Stimulated activated CD8-positive, alpha-beta memory T cell treated with anti-CD3 and anti-CD28 coated beads, Interleukin-7, amount 100 ng/mL, for 24 hours (primary cell): ENCODE results near the gene UBR4.
"Not testable (repeated sequence)": the region's sequence is repeated elsewhere in the genome, so short reads cannot be mapped to it uniquely, and the experiment has no call there.

ENCODE experiments used
- DNase-seq: peaks from one replicate; pipeline ENCODE4 v3.0.0-alpha.2; 2020; ENCODE audit warnings: low read depth

Gene UBR4

DNA sequence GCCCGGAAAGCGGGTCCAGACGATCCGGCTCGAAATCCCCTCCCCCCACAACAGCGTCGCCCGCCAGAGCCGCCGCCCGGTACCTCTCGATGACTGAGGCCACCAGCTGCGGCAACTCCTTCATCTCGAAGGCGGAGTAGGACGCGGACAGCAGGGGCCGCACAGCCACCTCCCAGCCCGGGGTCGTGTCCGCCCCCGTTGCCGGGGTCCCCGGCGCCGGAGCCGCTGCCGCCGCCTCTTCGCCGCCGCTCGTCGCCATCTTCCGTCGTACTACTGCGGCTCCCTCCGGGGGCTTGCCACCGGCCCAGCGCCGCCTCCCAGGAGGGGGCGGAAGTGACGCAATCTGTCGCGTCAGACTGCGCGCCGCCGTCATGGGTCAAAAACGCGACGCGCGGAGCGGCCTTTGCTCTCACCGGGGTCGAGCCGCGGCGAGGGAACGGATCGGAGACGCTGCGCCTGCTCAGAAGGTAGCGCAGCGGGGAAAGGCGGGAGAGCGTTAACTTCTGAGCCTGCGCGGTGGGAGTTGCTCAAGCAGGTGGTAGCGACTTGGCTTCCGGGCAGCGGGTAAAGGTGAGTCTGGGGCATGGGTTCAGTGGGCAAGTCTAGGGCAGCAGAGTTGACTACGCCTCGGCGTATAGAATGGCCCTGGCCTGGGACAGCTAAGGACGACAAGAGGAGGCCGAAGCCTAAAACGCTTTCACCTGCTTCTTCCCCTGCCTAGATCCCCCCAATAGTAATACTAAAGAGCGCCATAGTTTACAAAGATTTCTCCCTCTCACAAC is at the start of gene UBR4:
Gene UBR4 (minus strand): TSS at position 277 of the 782 bp plus-strand sequence. CDS start 18 bp downstream, at position 259.
- DNase-seq = peak; percentile 91

DNA sequence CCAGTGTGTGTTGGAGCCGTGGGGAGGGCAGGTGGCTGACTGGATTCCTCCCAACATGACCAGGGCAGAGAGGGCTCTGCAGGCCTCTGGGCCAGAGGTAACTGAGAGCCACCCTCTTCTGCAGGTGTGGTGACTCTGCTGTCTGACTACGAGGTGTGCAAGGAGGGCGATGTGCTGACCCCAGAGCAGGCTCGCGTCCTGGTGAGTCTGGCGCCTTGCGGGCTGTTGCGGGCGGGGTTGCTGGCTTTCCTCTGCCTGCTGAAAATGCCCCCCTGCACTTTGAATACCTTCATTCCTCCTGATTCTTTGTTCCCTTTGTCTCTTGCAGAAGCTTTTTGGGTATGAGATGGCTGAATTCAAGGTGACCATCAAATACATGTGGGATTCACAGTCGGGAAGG is 48.3 kb upstream of the UBR4 start:
- no peak for DNase-seq

DNA sequence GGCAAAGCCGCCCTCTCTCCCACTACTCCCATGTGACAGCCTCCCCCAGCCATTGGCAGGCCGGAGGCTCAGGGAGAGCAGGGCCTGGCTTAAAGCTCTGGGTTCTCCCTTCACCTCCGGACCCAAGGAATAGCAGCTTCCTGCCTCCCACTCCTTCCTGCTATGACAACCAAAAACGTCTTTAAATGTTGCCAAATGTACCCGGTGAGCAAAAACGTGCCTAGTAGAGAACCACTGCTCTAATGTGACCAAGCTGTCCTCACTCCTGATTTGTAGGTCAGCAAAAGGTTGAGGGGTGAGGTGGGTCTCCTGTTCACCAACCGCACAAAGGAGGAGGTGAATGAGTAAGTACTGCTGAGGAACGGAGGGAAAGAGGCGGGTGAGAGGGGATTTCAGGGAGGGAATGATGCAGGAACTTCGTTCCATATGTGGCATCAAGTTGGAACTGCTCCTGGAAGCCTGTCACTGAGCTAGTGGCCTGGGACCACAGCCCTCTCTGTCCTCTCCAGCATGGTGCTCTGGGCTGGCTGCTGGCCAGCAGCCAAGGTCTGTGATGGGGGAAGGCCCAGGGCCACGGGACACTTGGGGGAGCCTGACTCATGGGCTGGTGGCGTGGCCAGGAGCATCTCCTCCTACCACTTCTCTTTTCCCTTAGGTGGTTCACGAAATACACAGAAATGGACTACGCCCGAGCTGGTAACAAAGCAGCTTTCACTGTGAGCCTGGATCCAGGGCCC is 47.3 kb upstream of the UBR4 start:
- no peak for DNase-seq

DNA sequence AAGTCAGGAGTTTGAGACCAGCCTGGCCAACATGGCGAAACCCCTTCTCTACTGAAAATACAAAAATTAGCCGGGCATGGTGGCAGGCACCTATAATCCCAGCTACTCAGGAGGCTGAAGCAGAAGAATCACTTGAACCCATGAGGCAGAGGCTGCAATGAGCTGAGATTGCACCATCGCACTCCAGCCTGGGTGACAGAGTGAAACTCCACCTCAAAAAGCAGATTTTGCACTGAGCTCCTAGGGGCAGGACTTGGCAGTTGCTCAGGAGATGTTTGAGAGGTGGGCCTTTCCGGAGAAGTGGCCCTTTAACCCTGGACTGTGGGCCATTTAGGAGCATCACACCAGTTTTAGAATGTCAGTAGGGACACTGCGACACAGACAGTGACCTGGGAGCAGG is 46.2 kb upstream of the UBR4 start:
- not testable (repeated sequence) for DNase-seq

DNA sequence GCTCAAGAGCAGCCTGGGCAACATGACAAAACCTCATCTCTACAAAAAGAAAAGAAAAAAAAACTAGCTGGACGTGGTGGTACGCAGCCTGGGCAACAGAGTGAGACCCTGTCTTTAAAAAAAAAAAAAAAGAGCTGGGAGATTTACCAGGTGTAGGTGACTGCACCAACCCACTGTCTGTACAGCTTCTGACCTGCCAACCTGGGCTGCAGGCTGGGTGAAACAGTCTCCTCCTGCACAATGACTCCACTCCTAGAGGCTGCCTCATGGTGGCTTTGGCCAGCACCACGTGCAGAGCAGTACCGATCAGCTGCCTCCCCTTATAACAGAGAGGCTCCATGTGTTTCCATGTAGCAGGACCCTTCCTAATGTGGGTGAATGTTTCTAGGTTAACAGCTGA is 45.2 kb upstream of the UBR4 start:
- no peak for DNase-seq

DNA sequence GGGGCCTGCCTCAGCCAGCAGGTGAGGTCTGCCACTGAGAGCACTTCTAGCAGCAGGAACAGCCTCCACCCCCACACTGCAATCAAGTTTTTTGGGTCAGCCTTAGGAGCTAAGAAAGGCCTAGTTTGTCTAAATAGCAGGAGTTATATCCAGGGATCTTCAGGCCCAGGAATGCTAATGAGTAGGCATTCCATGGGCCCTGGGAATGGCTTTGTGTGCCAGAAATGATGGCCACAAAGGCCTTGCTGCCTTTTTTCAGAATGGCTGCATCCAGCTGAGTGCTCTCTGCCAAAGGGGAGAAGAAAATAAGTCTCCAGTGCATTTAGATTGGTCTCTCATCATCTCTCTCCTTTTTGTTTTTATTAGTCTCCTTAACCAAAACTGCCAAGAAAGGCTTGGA is 44.4 kb upstream of the UBR4 start:
- DNase-seq = no peak

DNA sequence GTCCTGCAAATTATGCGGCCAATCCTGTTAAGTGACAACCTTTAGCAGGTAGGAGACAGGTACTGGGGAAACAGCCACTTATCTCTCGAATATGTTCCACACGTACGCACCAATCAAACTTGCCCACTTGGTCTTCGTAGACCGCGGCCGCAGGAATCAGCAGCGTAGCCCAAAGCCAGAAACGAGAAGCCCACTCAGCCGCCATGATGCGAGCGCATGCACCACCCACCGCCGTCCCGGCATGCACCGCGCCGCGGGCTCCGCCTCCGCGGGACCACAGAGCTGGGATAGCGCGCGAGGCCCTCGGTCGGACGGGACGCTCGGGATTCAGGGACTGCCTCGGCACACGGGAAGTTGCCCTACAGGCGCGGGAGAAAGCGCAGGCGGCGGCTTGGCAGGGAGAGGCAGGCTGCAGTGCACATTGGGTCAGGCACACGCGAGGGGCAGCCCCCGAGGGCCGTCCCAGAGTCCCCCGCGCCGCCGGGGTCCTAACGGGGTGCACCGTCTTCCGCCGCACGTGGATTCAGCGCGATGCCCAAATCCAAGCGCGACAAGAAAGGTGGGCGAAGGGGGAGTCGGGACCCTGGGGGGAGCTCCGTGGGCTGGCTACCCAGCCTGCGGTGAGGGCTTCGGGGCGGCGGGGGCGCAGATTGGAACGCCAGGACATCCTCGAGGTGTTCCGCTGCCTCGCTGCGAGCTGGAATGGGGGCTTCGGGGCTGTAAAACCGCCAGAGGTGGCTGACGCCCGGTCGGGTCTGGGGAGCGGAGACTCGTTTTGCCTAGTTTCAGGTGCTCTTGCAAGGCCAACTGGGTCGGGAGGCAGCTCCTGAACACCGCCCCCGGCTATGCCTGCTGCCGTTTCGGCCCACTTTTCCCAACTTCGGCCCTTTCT is 41.5 kb upstream of the UBR4 start, which contains the start of the genes EMC1 and MRTO4:
Gene EMC1 (minus strand): TSS at position 220 of the 892 bp plus-strand sequence. CDS start 15 bp downstream, at position 205.
Gene MRTO4 (plus strand): TSS at position 501 of the 892 bp plus-strand sequence. CDS start 31 bp downstream, at position 532.
- peak; percentile 83 for DNase-seq

DNA sequence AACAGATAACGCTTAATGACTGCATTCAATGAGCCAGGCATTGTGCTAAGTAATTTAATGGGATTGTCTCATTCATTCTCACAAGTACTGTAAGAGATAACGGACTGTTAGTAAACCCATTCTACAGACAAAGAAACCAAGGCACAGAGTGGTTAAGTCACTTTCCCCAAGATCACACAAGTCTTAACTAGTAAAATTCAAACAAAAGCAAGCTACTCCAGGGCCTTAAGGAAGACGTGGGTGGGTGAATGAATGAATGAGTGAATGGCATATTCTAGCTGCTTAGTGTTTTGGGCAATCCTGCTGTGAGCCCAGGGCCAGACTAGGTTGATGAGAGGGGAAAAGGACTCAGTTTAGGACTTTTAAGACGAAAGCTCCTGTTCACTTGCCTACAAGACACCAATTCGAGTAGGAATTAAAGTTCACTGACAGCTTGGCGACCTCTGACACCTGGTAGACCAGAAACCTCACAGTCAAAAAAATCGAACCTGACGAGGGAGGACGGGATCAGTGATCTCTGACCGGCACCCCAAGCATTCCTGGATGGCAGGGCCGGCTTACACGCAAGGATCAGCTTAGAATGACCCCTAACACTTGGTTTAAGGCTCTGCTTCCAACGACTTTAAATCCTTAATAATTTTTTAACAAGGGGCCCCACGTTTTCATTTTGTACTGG is 40.7 kb upstream of the UBR4 start:
- DNase-seq = no peak

DNA sequence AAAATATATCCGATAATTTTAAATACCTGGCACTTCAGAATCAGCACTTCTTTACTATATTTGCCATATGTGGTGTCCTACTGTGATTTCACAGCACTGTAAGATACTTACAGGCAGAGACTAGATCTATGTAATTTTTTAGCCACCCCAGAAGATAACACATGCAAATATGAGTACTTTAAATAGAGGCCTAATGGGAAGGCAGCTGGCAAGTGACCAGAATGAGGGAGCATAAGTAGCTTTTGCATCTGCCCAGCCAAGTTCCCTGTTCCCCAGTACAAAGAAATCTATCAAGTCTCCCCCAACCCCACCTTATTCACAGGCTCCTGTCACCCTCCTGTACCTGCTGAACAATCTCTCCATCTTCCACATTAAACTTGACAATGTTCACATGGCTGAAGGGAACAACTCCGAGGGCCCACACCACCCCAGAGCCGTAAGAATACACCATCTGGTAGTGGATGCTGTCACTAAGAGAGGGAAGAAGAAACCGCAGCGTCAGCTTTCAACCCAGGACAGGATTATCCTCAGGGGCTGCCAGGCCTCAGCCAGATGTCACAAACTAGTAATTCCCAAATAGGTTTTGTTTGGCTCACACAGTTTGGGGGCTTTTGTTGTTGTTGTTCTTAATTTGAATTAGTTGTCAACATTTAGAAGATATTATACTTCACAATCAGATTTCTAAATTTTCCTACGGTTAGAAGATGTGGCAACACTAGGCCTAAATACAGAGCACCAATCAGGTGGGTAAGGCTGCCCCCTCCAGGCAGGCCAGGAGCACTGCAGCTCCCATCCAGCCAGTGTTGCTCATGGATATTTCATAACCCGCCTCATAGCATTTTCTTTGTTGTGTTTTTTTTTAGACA is 30.8 kb upstream of the UBR4 start:
- DNase-seq = peak; percentile 40

DNA sequence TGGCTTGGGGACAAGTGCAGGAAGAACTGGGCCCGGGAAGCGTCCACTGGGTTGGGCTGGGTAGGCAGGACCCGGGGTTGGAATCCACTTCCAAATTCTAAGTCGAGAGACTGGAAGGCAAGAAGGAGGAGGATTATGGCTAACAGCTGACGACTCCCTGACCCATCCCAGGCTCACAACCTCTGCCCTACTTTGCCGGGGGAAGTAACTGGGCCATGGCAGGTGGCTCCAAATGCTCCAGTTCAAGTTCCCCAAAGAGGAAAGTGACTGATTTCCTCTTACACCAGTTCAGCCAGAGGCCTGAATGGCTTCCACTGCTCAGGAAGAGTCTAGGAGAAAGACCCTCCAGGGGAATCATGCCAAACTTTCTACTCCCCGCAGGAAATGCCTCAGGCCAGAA is 29.8 kb upstream of the UBR4 start:
- no peak for DNase-seq

DNA sequence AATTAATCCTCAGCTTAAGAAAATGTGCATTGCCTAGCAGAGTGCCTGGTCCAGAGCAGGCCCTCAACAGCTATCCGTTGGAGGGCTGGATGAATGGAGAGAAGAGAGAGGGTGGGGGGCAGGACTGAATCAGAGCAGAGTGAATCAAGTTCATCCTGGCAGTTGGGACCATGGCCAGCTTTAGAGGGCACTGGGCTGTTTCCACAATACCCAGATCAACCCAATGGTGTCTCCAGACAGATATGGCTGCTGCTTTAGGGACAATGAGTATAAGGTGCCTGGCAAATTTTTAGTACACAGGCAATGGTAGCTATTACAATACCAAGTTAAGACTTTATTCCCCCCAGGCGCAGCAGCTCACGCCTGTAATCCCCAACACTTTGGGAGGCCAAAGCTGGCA is 24.2 kb upstream of the UBR4 start:
- DNase-seq = no peak

DNA sequence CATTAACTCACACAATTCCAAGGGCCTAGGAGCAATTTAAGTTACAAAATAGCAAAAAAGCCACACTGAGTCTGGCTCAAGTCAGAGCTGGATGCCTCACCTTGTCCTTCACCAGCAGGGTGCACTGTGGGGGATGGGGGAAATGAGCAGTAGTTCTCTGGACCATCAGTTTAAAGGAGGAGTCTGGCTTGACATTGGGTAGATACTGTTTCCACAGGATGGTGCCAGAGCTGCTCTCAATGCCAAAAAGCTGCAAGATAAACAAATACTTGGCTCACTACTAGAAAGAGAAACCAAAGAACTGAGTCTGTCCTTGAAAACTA is 22.4 kb upstream of the UBR4 start:
- DNase-seq = no peak

DNA sequence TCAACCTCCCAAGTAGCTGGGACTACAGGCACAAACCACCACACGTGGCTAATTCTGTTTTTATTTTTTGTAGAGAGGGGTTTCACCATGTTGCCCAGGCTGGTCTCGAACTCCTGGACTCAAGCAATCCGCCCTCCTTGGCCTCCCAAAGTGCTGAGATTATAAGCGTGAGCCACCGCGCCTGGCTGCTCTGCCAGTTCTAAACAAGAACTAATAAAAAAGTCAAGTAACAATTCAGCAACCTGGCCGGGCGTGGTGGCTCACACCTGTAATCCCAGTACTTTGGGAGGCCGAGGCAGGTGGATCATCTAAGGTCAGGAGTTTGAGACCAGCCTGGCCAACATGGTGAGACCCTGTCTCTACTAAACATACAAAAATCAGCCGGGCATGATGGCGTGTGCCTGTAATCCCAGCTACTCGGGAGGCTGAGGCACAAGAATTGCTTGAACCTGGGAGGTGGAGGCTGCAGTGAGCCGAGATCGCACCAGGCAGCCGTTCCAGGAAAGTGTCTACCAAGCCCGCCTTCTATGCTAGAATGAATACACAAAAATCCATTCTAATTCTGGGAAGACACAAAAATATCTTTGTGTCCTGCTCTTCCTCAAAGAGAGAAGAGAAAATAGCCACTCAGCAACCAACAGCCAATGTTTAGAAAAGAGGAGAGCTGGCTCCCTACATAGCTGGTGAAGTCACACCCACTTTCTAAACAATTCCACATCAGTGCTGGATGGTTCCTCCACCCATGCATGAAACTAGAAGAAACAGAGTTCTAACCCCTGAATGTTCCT is 21.9 kb upstream of the UBR4 start:
- not testable (repeated sequence) for DNase-seq

DNA sequence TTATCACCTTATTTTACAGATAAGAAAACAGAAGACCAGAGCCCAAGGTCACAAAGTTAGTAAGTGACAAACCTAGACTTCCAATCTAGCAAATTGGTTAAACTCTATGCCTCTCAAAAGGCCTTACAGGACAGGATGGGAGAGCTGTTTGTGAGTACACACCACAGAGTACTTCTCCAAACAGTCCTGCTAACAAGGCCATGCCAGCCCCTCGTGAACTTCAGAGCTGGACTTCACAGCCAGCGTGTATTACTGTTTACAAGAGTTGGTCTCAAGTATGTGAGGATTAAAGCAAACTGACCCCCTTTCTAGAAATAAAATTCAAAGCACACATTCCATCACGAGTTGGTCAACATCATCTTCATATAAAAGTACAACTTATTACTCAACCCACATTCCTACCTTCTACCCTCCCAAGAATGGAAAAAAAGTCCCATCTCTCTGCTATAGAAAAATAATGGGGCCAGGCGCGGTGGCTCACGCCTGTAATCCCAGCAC is 19.8 kb upstream of the UBR4 start:
- DNase-seq = no peak

DNA sequence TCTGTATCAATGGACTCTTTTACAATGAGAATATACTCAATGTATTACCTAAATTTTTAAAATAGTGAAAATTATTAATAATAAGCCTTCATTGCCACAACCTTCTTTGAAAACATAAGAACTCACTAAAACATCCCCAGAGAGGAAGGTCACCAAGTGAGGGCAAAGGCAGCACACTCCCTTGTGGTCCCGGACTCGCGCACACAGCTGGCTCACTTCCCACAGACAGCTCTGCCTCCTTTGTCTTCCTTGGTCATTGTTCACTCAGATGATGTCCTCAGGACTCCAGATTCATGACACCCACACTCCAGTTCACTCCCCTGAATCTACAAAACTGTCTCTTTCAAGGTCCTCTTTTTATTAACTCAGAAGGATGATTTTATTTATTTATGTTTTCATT is 19.2 kb upstream of the UBR4 start:
- no peak for DNase-seq

DNA sequence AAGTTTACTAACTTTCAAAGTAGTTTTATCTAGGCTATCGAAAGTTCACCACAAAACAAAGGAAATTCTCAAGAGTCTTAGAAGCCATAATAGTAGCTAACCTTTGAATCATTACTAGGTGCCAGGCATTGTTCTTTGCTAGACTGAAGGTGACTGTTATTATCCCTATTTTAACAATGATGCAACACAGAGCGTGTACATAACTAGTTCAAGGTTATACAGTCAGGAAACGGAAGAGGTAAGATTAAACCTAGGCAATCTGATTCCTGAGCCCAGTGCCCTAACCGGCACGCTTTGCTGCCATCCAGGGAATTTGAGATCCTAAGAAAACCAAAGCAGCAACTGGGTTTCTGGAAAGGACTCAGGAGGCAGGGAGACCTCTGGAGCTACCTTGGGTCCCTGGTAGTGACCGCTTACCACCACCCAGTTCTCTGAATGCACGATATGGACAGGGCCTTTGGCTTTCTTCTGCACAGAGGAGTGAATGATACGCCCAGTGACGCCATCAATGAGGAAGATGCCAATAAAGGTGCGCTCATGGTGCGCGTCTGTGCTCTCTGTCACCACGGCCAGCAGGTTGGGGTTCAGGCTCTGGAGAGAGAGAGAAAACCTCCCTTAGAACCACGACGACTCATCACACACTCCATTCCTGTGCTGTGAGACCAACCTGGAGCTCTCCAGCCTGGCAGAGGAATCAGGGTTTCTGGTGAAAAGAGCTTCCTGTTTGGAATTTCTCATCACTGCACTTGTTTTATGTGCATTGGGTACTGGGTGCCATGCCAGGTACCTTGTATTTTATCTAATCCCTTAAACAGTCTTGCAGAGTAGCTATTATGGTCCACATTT is 13.1 kb upstream of the UBR4 start:
- DNase-seq = no peak

DNA sequence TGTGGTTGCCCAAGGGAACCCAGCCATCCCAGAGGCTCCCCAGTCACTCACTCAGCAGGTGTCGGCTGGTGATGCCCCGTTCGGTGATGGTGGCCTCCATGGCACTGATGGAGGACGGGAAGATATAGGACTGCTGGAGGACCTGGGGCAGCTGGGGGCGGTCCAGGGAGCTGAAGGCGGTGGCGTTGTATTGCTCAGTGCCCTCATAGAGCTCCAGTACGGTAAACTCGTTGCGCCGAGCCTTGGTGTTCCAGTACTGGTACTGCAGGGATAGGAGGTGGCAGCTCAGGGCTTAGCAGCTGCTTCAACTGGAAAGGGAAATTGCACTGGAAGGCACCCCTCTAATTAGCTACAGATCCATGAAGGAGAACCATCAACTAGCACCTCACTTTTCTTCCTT is 12.5 kb upstream of the UBR4 start:
- DNase-seq = no peak

DNA sequence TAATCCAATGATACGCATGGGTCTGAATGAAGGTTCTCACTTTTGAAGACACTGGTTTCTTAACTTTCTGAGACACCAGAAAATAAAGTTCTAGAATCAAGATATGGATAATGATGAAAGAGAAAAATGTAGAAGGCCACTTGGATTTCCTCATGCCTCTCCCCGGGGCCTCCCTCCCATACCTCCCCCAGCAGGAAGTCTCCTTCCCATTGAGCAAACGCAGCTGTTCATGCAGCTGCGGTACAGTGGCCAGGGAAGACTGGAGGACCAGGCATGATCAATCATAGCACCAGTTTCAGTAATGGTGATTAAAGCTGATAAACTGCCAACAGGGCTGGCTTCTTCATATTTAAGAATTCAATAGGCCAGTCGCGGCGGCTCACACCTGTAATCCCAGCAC is 10.9 kb upstream of the UBR4 start:
- no peak for DNase-seq
